Panc1 (cell line): ENCODE results near the gene JAZF1.

Experiments used
- POLR2AphosphoS5 ChIP-seq: IDR thresholded peaks from 2 replicates; pipeline ENCODE4 v1.6.1; 2012; ENCODE audit warnings: mild to moderate bottlenecking, low read depth, low read length, moderate library complexity
- TCF7L2 ChIP-seq: IDR thresholded peaks from 2 replicates; pipeline ENCODE4 v1.6.1; 2011; ENCODE audit warnings: mild to moderate bottlenecking, low read depth, low read length, inconsistent platforms
- TF ChIP-seq, protein P1 (sequence below): fragments of 450-650 bp; IDR thresholded peaks from 2 replicates; pipeline ENCODE4 v1.5.1; 2017; ENCODE audit warnings: mild to moderate bottlenecking
- TF ChIP-seq, protein P2 (sequence below), 2 experiments: IDR thresholded peaks; 2 replicates each; pipeline ENCODE4 v1.6.1; 2011 to 2012; ENCODE audit warnings: low read depth in 2 of 2, control low read depth in 1 of 2, low read length in 1 of 2, mild to moderate bottlenecking in 1 of 2, moderate library complexity in 1 of 2; ENCODE audit not compliant: insufficient read depth in 1 of 2

DNA sequence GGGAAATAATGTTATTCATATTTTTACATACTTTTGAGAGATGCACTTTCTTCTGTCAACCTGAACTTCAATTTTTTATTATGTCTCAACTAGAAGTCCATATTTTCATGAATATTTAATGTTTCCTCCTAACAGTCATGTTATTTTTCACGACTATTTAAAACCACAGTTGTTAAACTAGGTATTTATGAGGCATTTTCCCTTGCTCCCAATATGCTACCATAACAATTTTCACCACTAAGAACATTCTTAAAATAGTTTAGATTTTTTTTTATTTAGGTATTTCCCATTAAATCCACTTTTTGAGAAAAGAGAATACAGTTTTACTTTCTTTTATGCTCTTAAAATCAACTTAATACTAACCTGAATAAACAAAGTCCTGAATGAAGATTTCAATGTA lies 89.4 kb downstream of the JAZF1 start:
- TF ChIP-seq, protein P1, sequence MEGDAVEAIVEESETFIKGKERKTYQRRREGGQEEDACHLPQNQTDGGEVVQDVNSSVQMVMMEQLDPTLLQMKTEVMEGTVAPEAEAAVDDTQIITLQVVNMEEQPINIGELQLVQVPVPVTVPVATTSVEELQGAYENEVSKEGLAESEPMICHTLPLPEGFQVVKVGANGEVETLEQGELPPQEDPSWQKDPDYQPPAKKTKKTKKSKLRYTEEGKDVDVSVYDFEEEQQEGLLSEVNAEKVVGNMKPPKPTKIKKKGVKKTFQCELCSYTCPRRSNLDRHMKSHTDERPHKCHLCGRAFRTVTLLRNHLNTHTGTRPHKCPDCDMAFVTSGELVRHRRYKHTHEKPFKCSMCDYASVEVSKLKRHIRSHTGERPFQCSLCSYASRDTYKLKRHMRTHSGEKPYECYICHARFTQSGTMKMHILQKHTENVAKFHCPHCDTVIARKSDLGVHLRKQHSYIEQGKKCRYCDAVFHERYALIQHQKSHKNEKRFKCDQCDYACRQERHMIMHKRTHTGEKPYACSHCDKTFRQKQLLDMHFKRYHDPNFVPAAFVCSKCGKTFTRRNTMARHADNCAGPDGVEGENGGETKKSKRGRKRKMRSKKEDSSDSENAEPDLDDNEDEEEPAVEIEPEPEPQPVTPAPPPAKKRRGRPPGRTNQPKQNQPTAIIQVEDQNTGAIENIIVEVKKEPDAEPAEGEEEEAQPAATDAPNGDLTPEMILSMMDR, result no peak
- TF ChIP-seq POLR2AphosphoS5 (no peak), TCF7L2 (no peak)
- TF ChIP-seq, protein P2, sequence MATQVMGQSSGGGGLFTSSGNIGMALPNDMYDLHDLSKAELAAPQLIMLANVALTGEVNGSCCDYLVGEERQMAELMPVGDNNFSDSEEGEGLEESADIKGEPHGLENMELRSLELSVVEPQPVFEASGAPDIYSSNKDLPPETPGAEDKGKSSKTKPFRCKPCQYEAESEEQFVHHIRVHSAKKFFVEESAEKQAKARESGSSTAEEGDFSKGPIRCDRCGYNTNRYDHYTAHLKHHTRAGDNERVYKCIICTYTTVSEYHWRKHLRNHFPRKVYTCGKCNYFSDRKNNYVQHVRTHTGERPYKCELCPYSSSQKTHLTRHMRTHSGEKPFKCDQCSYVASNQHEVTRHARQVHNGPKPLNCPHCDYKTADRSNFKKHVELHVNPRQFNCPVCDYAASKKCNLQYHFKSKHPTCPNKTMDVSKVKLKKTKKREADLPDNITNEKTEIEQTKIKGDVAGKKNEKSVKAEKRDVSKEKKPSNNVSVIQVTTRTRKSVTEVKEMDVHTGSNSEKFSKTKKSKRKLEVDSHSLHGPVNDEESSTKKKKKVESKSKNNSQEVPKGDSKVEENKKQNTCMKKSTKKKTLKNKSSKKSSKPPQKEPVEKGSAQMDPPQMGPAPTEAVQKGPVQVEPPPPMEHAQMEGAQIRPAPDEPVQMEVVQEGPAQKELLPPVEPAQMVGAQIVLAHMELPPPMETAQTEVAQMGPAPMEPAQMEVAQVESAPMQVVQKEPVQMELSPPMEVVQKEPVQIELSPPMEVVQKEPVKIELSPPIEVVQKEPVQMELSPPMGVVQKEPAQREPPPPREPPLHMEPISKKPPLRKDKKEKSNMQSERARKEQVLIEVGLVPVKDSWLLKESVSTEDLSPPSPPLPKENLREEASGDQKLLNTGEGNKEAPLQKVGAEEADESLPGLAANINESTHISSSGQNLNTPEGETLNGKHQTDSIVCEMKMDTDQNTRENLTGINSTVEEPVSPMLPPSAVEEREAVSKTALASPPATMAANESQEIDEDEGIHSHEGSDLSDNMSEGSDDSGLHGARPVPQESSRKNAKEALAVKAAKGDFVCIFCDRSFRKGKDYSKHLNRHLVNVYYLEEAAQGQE (IDR thresholded peaks at IDR 0.05; ENCODE audit: insufficient read depth in 1 of 2, low read depth in 2 of 2, low read length in 1 of 2), result no peak
